HTR-8/SVneo (cell line): ENCODE measurements around the gene C4BPB.

Experiments
- DNase-seq: peaks from one replicate; pipeline ENCODE4 v3.0.0; 2011; ENCODE audit warnings: low spot score, mixed read lengths; ENCODE audit not compliant: insufficient read length
- FAIRE-seq: peaks from 2 replicates; lab custom pipeline; 2011; peaks lifted over from hg19 to GRCh38; lab: Jason Lieb, UNC

The C4BPB gene

DNA sequence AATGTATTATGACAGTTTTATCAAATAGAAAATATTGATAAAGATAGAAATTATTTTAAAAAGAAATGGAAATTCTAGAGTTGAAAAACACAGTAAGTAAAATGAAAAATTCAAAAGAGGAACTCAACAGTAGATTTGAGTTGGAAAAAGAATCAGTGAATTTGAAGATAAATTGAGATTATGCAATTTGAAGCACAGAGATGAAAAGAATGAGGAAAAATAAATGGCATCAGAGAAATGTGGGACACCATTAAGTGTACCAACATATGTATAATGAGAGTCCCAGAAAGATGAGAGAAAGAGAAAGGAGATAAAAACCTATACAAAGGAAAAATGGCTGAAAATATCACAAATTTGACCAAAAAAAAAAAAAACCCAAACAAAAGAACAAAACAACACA lies 40.4 kb downstream of the C4BPB start:
- DNase-seq (no peak), FAIRE-seq (no peak)

- FAIRE-seq (no peak), DNase-seq (no peak)
These were observed 41.8 kb downstream of the C4BPB start for GRCh38 chr1:207130252-207131036.

GRCh38 chr1:207131163-207131562 lies 42.5 kb downstream of the C4BPB start:
- DNase-seq (no peak), FAIRE-seq (no peak)

DNA sequence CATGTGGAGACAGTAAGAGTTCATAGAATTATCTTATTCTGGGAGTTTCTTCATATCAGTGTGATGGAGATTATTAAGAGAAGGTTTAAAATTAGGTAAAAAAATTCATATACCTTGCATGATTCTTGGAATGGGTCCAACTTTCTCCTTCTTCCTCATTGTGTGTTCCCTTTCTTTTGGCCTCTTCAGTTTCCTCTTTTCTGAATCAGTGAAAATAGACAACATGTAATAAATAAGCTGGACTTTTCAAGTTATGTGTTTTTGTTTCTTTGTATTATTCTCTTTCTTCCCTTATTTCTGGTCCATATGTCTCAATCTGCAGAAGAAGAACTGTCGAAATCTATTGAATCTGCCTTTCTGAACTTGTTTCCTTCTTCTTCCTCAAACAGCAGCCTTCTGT lies 45.9 kb downstream of the C4BPB start:
- FAIRE-seq = no peak
- DNase-seq = no peak

GRCh38 chr1:207139616-207140015 lies 51.0 kb downstream of the C4BPB start:
- FAIRE-seq = no peak

GRCh38 chr1:207140536-207140935 lies 51.9 kb downstream of the C4BPB start:
- no peak for DNase-seq

More at GRCh38 chr1:207139616-207140015, 51.0 kb downstream of the C4BPB start:
- no peak for DNase-seq

GRCh38 chr1:207145401-207146058 lies 56.9 kb downstream of the C4BPB start:
- no peak for FAIRE-seq
- DNase-seq = no peak

More at GRCh38 chr1:207140536-207140935, 51.9 kb downstream of the C4BPB start:
- FAIRE-seq = no peak
